ENCODE data around the gene NRIP1.

NRIP1 gene

GRCh38 chr21:15064576-15065391, at the start of gene NRIP1:
Gene NRIP1, minus strand, starts transcription at chr21:15065000. Its CDS starts 96,808 bp downstream, at chr21:14968192.
- peak; percentile 96 for DNase-seq

DNA sequence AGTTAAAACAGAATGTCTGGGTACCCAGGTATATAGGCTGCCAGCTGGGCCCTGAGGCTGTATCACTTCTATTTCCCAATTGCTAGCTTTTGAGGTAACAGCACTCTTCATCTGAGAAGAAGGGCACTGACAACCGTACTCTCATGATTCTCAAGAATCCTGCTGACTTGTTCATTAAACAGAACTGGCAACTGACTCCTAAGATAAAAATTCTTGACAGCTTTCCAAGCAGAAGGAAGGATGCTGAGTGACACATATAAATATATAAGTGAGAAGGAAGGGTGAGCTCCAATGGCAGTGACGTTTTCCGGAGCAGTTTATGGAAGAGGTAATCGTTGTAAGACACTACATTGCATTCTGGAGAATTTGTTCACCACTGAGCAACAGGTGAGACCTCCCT, 48.1 kb upstream of the NRIP1 start:
- DNase-seq: no peak

DNA sequence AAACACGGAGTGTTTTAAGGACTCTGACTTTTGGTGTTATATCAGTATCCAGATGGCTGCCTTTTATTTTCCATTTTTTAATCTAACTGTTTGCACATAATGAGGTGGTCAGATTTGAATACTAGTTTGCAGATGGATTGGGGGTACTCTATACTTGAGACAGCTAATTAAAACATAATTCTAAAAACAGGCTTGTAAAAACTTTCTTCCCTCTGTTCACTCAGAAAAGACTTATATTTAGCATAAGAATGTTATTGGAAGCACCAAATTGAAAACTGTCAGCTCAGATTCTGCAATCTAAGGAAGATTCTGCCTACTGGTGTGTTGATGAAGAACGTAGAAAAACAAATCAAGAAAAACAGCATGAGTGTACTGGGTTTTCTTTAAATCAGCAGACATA, 44.0 kb upstream of the NRIP1 start:
- DNase-seq: no peak

DNA sequence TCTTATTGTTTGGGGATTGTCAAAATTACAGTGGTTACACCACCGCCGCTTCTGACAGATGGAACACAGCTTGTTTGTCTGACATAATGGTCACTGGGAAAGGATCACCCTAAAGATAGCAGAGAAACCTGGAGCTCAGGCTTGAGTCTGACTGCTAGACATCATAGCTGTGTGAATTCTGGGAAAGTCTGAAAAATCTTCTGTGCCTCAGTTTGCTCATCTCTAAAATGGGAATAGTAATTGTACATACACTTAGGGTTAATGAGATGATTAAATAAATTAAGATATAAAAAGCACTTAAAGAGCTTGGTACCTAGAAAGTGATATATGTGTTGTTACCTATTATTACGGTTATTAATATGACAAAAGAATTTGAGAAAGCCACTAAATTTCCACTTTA, 39.7 kb upstream of the NRIP1 start:
- DNase-seq: no peak

- DNase-seq: no peak
Measured at GRCh38 chr21:15098908-15099307, 34.1 kb upstream of the NRIP1 start.

- no peak for DNase-seq
Measured at GRCh38 chr21:15098181-15098580, 33.4 kb upstream of the NRIP1 start.

- no peak for DNase-seq
Measured at GRCh38 chr21:15097580-15097979, 32.8 kb upstream of the NRIP1 start.

- no peak for DNase-seq
Measured at GRCh38 chr21:15096146-15096545, 31.3 kb upstream of the NRIP1 start.

GRCh38 chr21:15095326-15095725, 30.5 kb upstream of the NRIP1 start:
- no peak for DNase-seq

GRCh38 chr21:15094706-15095105, 29.9 kb upstream of the NRIP1 start:
- no peak for DNase-seq

DNA sequence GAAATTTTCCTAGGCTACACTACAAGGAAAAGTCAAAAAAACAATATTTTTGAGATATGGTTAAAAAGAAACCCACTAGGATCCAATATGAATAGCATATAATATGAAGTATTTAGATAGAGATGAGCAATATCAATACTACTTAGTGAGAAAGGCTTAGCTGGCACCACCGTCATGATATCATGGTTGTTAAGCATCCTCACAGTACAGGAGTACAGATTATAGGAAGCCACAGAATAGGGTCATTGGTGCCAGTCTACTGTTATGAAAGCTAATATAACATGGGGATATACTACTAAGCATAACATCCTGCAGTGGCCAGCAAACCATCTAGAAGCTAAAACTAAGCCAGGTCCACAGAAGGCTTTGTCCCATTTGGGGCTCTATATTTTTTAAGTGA, 28.4 kb upstream of the NRIP1 start:
- DNase-seq: no peak

DNA sequence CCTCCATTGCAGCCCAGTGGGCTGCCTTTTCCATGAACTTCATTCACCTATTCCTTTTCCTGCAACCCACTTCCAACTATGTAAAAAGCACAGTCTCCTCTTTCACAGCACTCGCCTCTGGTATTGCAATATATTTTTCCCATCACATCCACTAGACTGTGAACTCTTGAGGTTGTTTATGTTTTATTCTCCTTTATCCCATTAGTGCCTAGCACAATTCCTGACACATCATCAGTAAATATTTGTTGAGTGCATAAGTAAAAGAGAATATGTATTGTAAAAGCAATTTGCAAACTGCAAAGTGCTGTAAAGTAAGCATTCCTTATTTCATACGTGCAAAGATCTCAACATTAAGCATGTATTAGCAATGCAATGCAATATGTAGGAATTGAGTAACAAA, 27.9 kb upstream of the NRIP1 start:
- no peak for DNase-seq

DNA sequence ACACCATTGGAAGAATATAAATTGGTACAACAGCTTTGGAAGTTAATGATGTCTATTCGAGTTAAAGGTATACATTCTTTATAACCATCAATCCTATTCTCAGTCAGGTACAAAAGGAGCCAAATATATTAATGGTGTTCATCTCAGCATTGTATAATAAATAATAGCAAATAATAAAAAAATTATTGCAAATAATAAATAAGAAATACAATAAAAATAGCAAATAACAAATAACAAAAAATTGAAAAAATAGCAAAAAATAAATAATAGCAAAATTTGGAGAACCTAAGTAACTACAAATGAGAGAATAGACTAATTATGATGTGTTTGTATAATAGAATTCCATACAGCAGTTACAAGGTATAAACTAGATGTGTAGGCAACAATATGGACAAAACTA, 25.6 kb upstream of the NRIP1 start:
- no peak for DNase-seq

GRCh38 chr21:15088488-15088887, 23.7 kb upstream of the NRIP1 start:
- no peak for DNase-seq

- no peak for DNase-seq
Measured at GRCh38 chr21:15084668-15085067, 19.9 kb upstream of the NRIP1 start.

- no peak for DNase-seq
Measured at GRCh38 chr21:15080526-15080925, 15.7 kb upstream of the NRIP1 start.

GRCh38 chr21:15079269-15079668, 14.5 kb upstream of the NRIP1 start:
- DNase-seq: no peak

GRCh38 chr21:15078180-15078579, 13.4 kb upstream of the NRIP1 start:
- no peak for DNase-seq

DNA sequence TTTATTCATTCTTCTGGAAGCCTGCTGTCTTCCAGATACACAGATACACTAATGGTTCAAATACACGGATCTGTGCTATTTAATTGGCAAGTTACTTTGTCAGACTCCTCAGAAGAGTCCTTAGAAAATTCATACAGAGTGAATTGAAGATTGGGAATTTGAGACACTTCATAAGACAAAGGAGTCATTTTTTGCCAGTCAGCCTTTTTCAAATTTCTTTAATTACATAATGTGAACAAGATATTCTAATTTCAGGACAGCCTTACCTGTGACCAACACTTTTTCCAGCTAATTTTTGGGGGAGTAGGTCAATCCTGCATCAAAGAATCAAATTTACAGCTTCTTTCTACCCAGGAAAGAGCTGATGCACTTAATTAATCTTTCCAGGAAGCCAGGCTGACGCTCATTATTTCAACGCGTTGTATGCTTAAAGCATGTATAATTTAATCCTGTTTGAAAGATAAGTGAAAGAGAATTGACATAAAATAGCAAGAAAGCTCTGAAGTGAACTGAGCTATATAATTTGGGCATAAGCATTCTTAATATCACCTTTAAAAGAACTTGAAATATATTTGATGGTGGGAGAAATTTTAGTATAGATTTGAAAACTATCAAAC, 12.8 kb upstream of the NRIP1 start:
- no peak for DNase-seq

DNA sequence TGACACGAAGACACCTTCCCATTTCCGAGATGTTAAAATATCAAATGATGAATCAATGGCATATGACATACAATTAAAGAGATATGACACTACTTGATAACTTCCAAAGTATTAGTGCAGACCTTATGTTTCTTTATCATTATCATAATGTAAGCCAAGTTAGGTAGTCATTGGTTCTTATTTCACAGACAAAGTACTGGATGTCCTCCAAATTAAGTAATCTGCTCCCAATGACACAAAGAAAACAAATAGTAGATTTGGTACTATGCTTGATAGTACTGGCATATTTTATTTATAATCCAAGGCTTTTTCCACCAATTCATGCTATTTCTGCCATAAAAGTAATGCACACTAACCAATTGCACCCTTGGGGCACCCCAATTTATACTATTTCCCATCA, 11.9 kb upstream of the NRIP1 start:
- no peak for DNase-seq

- DNase-seq: no peak
Measured at GRCh38 chr21:15071009-15071408, 6.2 kb upstream of the NRIP1 start.

GRCh38 chr21:15066123-15066575, 1.3 kb upstream of the NRIP1 start:
- DNase-seq: no peak

DNA sequence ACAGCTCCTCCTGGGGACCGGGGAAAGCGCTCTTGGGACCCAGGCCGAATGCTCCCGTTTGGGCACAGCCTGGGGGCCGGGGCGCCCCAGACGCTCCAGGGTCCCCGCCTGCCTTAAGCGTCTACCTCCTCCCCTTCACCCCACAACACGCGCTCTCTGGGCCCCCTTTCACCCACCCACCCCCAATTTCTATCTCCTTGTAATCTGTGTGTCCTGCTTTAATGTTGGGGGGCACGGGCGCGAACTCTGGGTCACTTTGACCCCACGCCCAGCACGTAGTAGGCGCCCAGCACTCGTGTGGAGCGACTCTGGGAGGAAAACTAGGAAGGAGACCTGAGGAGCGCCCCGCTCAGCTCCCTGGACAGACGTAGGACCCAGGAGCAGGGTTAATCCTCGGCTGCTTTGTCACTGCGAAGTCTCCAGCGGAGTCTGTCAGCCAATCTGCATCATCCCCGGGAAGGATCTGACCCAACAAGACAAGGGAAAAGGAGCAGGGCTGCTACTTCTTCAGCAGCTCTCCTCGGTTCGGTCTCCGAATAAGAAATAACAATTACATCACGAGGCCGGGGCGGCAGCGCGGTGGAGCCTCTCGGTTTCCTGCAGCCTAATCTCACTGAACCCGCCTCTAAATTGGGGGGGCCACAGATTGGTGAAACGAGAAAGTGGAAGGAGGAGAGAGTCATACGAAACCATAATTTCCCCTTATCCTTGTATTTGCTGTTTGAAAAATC, 757 bp upstream of the NRIP1 start:
- peak; percentile 90 for DNase-seq
